ENCODE measurements around the gene MCOLN1. TPM values are rescaled to one million over a fixed set of nuclear protein-coding genes. Genes with fewer than 3 reads are reported as not detected.

MCOLN1 gene
- total RNA-seq, 2 experiments from 2014 or later, result 7.8 to 18.3 TPM

DNA sequence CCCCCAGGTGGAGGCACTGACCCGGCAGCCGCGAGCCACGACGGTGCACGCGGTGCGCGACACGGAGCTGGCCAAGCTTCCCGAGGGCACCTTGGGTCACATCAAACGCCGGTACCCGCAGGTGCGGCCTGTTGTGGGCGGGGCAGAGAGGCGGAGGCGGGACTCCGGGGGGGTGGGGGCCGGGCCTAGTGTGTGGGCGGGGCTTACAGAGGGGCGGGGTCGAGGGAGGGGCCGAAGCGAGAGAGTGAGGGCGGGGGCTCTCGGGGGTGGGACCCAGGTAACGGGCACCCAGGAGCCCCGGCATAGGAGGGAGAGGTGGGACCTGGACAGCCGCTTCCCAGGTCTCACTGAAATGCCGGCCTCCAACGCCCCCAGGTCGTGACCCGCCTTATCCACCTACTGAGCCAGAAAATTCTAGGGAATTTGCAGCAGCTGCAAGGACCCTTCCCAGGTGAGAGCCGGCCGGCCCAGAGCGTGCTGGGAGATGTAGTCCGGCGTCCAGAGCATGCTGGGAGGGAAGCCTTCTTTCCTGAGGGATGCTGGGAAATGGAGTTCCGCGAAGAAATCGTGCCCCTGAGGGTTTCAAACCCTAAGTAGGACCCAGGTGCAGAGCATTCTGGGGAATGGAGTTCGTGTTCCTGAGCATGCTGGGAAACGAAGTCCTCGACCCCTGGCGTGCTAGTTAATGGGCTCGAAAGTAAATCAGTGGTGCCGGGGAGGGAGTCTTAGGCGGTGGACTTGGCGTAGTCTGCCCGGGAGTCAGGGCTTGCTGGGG is 28.8 kb downstream of the MCOLN1 start:
- POLR2A ChIA-PET, result no interaction called here
- no peaks in the 10 kb centered on the region for H4K20me1 ChIP-seq (ENCODE audit: insufficient read depth, low read length)
- H3K4me2 ChIP-seq (ENCODE audit: low read length), result no peak overlapping the region
- no peaks in the 10 kb centered on the region for H3K4me1 ChIP-seq (ENCODE audit: insufficient read depth, low read length, poor library complexity, severe bottlenecking)
- BruUV-seq (replicated peaks), result no TSS peak
- H3K36me3 ChIP-seq (ENCODE audit: insufficient read depth, low read length), result peaks cover 32% of the 10 kb centered on the region
- CTCF ChIA-PET (ENCODE audit: unreplicated experiment), result no interaction called here
- H3K79me2 ChIP-seq (ENCODE audit: insufficient read depth, low read depth, low read length), result no peaks in the 10 kb centered on the region
- H3K9me3 ChIP-seq (ENCODE audit: low read length), result no peaks in the 10 kb centered on the region
- no peaks in the 10 kb centered on the region for H3K9me2 ChIP-seq (ENCODE audit: insufficient read depth, low read length)
- H2AFZ ChIP-seq (ENCODE audit: low read length), result no peak overlapping the region
- TF ChIP-seq EZH2phosphoT487 (IDR thresholded peaks at IDR 0.05; ENCODE audit: borderline replicate concordance, low read depth, low read length), result no peak
- TF ChIP-seq, protein P1, sequence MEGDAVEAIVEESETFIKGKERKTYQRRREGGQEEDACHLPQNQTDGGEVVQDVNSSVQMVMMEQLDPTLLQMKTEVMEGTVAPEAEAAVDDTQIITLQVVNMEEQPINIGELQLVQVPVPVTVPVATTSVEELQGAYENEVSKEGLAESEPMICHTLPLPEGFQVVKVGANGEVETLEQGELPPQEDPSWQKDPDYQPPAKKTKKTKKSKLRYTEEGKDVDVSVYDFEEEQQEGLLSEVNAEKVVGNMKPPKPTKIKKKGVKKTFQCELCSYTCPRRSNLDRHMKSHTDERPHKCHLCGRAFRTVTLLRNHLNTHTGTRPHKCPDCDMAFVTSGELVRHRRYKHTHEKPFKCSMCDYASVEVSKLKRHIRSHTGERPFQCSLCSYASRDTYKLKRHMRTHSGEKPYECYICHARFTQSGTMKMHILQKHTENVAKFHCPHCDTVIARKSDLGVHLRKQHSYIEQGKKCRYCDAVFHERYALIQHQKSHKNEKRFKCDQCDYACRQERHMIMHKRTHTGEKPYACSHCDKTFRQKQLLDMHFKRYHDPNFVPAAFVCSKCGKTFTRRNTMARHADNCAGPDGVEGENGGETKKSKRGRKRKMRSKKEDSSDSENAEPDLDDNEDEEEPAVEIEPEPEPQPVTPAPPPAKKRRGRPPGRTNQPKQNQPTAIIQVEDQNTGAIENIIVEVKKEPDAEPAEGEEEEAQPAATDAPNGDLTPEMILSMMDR (conservative IDR thresholded peaks at IDR 0.05; ENCODE audit: low read length), result no peak
- intact Hi-C loops (cut with micrococcal nuclease; ENCODE audit: unreplicated experiment), result no loop called here
- H3K4me3 ChIP-seq (ENCODE audit: low read depth, low read length, poor library complexity, severe bottlenecking), result no peak overlapping the region
- H3K27ac ChIP-seq (ENCODE audit: low read depth, low read length, poor library complexity, severe bottlenecking), result no peak overlapping the region
- DNase-seq (ENCODE audit: low spot score), result peak; percentile 49

DNA sequence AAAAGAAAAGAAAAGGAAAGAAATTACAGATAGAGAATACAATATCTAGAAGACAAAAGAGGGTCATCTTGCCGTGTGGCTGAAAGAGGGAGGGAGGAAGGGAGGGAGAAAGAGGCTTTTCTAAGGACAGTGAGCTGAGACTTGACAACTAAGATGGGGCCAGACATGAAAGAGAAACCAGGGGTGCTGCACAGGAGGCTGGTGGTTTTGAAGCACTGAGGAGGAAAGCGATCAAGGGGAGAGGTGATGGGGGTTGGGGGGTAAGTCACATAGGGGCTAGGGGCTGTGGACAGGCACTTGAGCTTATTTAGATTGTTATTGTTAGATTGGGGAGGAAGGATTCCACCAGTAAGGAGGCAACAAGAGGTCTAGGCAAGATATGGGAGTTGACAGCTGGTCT is 30.4 kb downstream of the MCOLN1 start:
- no peak overlapping the region for H3K4me2 ChIP-seq (ENCODE audit: low read length)
- no TSS peak for BruUV-seq (replicated peaks)
- intact Hi-C loops (cut with micrococcal nuclease; ENCODE audit: unreplicated experiment), result no loop called here
- ChIA-PET POLR2A (interaction anchor here (0.7 kb wide), 1 partner anchor 77 kb away, joined by 4 read pairs; no protein-coding TSS in a partner anchor), CTCF (ENCODE audit: unreplicated experiment) (interaction anchor here (0.5 kb wide), 1 partner anchor 202 kb away, joined by 4 read pairs; no protein-coding TSS in a partner anchor)
- no peaks in the 10 kb centered on the region for H3K9me3 ChIP-seq (ENCODE audit: low read length)
- H4K20me1 ChIP-seq (ENCODE audit: insufficient read depth, low read length), result no peaks in the 10 kb centered on the region
- no peak overlapping the region for H3K27ac ChIP-seq (ENCODE audit: low read depth, low read length, poor library complexity, severe bottlenecking)
- H3K79me2 ChIP-seq (ENCODE audit: insufficient read depth, low read depth, low read length), result no peaks in the 10 kb centered on the region
- H3K4me3 ChIP-seq (ENCODE audit: low read depth, low read length, poor library complexity, severe bottlenecking), result no peak overlapping the region
- no peaks in the 10 kb centered on the region for H3K4me1 ChIP-seq (ENCODE audit: insufficient read depth, low read length, poor library complexity, severe bottlenecking)
- TF ChIP-seq, protein P1 (conservative IDR thresholded peaks at IDR 0.05; ENCODE audit: low read length), result no peak
- no peak for TF ChIP-seq EZH2phosphoT487 (IDR thresholded peaks at IDR 0.05; ENCODE audit: borderline replicate concordance, low read depth, low read length)
- H3K36me3 ChIP-seq (ENCODE audit: insufficient read depth, low read length), result peaks cover 46% of the 10 kb centered on the region
- no peaks in the 10 kb centered on the region for H3K9me2 ChIP-seq (ENCODE audit: insufficient read depth, low read length)
- no peak overlapping the region for H2AFZ ChIP-seq (ENCODE audit: low read length)
- no peak for DNase-seq (ENCODE audit: low spot score)

DNA sequence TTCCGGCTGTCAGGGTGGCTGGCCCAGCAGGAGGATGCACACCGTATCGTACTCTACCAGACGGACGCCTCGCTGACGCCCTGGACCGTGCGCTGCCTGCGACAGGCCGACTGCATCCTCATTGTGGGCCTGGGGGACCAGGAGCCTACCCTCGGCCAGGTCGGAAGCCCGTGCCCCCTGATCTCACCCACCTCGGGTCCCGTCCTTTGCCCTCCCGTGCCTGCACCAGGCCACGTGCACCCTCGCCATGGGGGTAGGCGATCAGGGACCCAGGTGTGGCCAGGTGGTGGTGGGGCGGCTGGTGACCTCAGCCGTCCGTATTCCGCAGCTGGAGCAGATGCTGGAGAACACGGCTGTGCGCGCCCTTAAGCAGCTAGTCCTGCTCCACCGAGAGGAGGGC is 32.1 kb downstream of the MCOLN1 start:
- BruUV-seq (replicated peaks), result no TSS peak
- Histone ChIP-seq H3K9me2 (ENCODE audit: insufficient read depth, low read length) (no peaks in the 10 kb centered on the region), H3K4me1 (ENCODE audit: insufficient read depth, low read length, poor library complexity, severe bottlenecking) (no peaks in the 10 kb centered on the region), H3K9me3 (ENCODE audit: low read length) (no peaks in the 10 kb centered on the region), H3K79me2 (ENCODE audit: insufficient read depth, low read depth, low read length) (no peaks in the 10 kb centered on the region), H3K4me2 (ENCODE audit: low read length) (no peak overlapping the region), H3K27ac (ENCODE audit: low read depth, low read length, poor library complexity, severe bottlenecking) (no peak overlapping the region), H4K20me1 (ENCODE audit: insufficient read depth, low read length) (no peaks in the 10 kb centered on the region), H2AFZ (ENCODE audit: low read length) (no peak overlapping the region), H3K4me3 (ENCODE audit: low read depth, low read length, poor library complexity, severe bottlenecking) (no peak overlapping the region), H3K36me3 (ENCODE audit: insufficient read depth, low read length) (peaks cover 60% of the 10 kb centered on the region)
- no peak for DNase-seq (ENCODE audit: low spot score)
- TF ChIP-seq EZH2phosphoT487 (IDR thresholded peaks at IDR 0.05; ENCODE audit: borderline replicate concordance, low read depth, low read length), result no peak
- TF ChIP-seq, protein P1 (conservative IDR thresholded peaks at IDR 0.05; ENCODE audit: low read length), result no peak
- intact Hi-C loops (cut with micrococcal nuclease; ENCODE audit: unreplicated experiment), result no loop called here
- ChIA-PET CTCF (ENCODE audit: unreplicated experiment) (no interaction called here), POLR2A (no interaction called here)

Measured in OCI-LY7 (cell line).